Body of pancreas (tissue), 4 donors: Measurements from ENCODE around the gene MACF1.

Source experiments
- POLR2A ChIP-seq, 3 donors: fragments of 450-650 bp; IDR thresholded peaks; one replicate each; pipeline ENCODE4 v1.6.1; 2016; ENCODE audit warnings: antibody characterized with exemption in 3 of 3, mild to moderate bottlenecking in 2 of 3
- TF ChIP-seq, protein P1 (sequence below), 7 experiments: fragments of 450-650 bp in 4 of 7; fragments of 200-600 bp in 3 of 7; sonication (generic) in 3 of 7; IDR thresholded peaks; one replicate each; pipeline ENCODE4 v1.5.1; 2016 to 2019; ENCODE audit warnings: antibody characterized with exemption in 7 of 7

DNA sequence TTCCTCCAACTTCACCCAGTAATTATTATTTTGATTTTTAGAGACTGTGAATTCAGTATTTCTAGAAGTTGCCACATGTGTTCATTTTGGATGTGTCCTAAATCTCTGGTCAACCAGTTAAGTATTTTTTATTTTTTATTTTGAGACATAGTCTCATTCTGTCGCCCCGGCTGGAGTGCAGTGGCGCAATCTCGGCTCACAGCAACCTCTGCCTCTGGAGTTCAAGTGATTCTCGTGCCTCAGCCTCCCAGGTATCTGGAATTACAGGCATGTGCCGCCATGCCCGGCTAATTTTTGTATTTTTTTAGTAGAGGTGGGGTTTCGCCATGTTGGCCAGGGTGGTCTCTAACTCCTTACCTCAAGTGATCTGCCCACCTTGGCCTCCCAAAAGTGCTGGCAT, 8.0 kb downstream of the MACF1 start:
- TF ChIP-seq, protein P1, sequence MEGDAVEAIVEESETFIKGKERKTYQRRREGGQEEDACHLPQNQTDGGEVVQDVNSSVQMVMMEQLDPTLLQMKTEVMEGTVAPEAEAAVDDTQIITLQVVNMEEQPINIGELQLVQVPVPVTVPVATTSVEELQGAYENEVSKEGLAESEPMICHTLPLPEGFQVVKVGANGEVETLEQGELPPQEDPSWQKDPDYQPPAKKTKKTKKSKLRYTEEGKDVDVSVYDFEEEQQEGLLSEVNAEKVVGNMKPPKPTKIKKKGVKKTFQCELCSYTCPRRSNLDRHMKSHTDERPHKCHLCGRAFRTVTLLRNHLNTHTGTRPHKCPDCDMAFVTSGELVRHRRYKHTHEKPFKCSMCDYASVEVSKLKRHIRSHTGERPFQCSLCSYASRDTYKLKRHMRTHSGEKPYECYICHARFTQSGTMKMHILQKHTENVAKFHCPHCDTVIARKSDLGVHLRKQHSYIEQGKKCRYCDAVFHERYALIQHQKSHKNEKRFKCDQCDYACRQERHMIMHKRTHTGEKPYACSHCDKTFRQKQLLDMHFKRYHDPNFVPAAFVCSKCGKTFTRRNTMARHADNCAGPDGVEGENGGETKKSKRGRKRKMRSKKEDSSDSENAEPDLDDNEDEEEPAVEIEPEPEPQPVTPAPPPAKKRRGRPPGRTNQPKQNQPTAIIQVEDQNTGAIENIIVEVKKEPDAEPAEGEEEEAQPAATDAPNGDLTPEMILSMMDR (IDR thresholded peaks at IDR 0.05): no peak
- no peak for TF ChIP-seq POLR2A (IDR thresholded peaks at IDR 0.05)
